Heart left ventricle (tissue), 16 donors: ENCODE data around the gene SPACA5. TPM values are rescaled to one million over a fixed set of nuclear protein-coding genes. Genes with fewer than 3 reads are reported as not detected.
"Not testable (repeated sequence)": the region's sequence is repeated elsewhere in the genome, so short reads cannot be mapped to it uniquely, and the experiment has no call there.

Source experiments
- ATAC-seq, 4 donors: fragments of 200-7000 bp; cut with Tn5 transposase; one replicate each; pipeline ENCODE4 v1.9.1; 2020 to 2022; ENCODE audit warnings: moderate library complexity in 4 of 4, mild to moderate bottlenecking in 3 of 4, moderate number of reproducible peaks in 1 of 4
- DNase-seq, 5 donors: peaks; one replicate each; pipeline ENCODE4 v3.0.0-alpha.2; 2020
- H3K27ac ChIP-seq, 12 donors: fragments of 200-600 bp; sonication (generic) in 4 of 12; one replicate each; pipeline versions ENCODE4 v1.5.0 to v1.8.0; 2016 to 2022; ENCODE audit warnings: mild to moderate bottlenecking in 2 of 12
- H3K27me3 ChIP-seq, 9 donors: fragments of 200-600 bp; sonication (generic) in 2 of 9; one replicate each; pipeline versions ENCODE4 v1.5.1 to v1.8.0; 2016 to 2022; ENCODE audit warnings: mild to moderate bottlenecking in 3 of 9
- H3K36me3 ChIP-seq, 9 donors: fragments of 200-600 bp; sonication (generic) in 2 of 9; one replicate each; pipeline versions ENCODE4 v1.5.0 to v1.8.0; 2018 to 2022; ENCODE audit warnings: mild to moderate bottlenecking in 2 of 9
- H3K4me1 ChIP-seq, 12 donors: fragments of 200-600 bp; sonication (generic) in 4 of 12; one replicate each; pipeline versions ENCODE4 v1.5.0 to v1.8.0; 2016 to 2022; ENCODE audit warnings: mild to moderate bottlenecking in 3 of 12
- H3K4me3 ChIP-seq, 12 donors: fragments of 200-600 bp; sonication (generic) in 4 of 12; one replicate each; pipeline versions ENCODE4 v1.5.0 to v1.8.0; 2017 to 2022; ENCODE audit warnings: mild to moderate bottlenecking in 9 of 12, moderate library complexity in 4 of 12
- H3K9me3 ChIP-seq, 12 donors: fragments of 200-600 bp; sonication (generic) in 4 of 12; one replicate each; pipeline versions ENCODE4 v1.5.0 to v1.8.0; 2016 to 2022; ENCODE audit warnings: mild to moderate bottlenecking in 1 of 12
- CTCF ChIP-seq, 12 donors: fragments of 200-600 bp; sonication (generic) in 4 of 12; IDR thresholded peaks; one replicate each; pipeline versions ENCODE4 v1.5.0 to v1.8.0; 2018 to 2022; ENCODE audit warnings: antibody characterized with exemption in 12 of 12, mild to moderate bottlenecking in 5 of 12
- POLR2A ChIP-seq, 2 donors: fragments of 450-650 bp; IDR thresholded peaks; one replicate each; pipeline ENCODE4 v1.6.1; 2017; ENCODE audit warnings: antibody characterized with exemption in 2 of 2, mild to moderate bottlenecking in 2 of 2, moderate library complexity in 2 of 2
- WGBS, 4 donors: extraction: QIAGEN DNeasy Blood & Tissue Kit in 2 of 4; methylation state at CpG; one replicate each; pipeline versions ENCODE4 v1.1.5 to v1.1.7; 2013 to 2018; 5-methylcytosine and 5-hydroxymethylcytosine counted together
- intact Hi-C, 10 donors: fragments of 100-400 bp; cut with DNase I; formaldehyde crosslinking; loops; one replicate each; pipeline versions ENCODE4 v1.11.1 to v1.14.2; 2022
- polyA plus RNA-seq, 2 donors: library from polyadenylated mRNA; stranded (reverse); fragments of 200-250 nt; gene quantifications; one replicate each; pipeline ENCODE4 v1.2.3, GENCODE V29; 2013
- total RNA-seq, 9 donors: library from RNA; depleted of rRNA in 2 of 9; stranded (reverse); fragments of >200 nt in 2 of 9; fragmentation: NEBNext Ultra II Directional in 3 of 9; extraction: Animal tissue kit (Norgen Biotek cat#: 25700) in 3 of 9; gene quantifications; one replicate each; pipeline versions ENCODE4 v1.1.0 to v1.2.4, GENCODE V29; 2016 to 2023
- donor health status: ischemic (EF 13 %, LVEDD 7.1; RV severe dilation, severe dysfunction).
- donor health status: healthy with polysubstance abuse.
- donor health status: DM: no; HTN: yes; CAD: no.
- donor health status: DM: no; HTN: no; CAD: no.
- donor health status: ischemic (EF 25% LVEDD 6.9; RV normal size, moderate dysfunction).
- donor health status: ischemic (EF 25% LVEDD 5.7; RV mildly dilated, moderate dysfunction).
- donor health status: healthy.
- donor health status: DM: yes; HTN: yes; CAD: no.
- donor health status: ischemic (EF 35%, LVEDD 5.7; RV mildly dilated, moderate dysfunction).
- donor health status: nonischemic (EF 11% LVEDD 7.7; RV severe dilation, severe dysfunction).
- donor health status: DM: yes; HTN: yes; CAD: no.
- donor health status: PGD.
- donor health status: ischemic (EF 29% LVEDD 5.4; RV normal size, mild dysfunction).
- donor health status: nonischemic (EF 23%, LVEDD 6.1; RV moderate dilation, normal function).

Gene SPACA5
- total and polyA plus RNA-seq, 11 donors = not detected

GRCh38 chrX:48028091-48028490, 21.3 kb downstream of the SPACA5 start:
- Histone ChIP-seq H3K4me3 (no peak overlapping the region), H3K4me1 (peaks cover 0 to 9% (median 1%) of the 10 kb centered on the region in 12 donors), H3K36me3 (no peaks in the 10 kb centered on the region), H3K27me3 (no peaks in the 10 kb centered on the region), H3K27ac (no peak overlapping the region), H3K9me3 (no peaks in the 10 kb centered on the region)
- WGBS, 4 donors = 91 to 96% (median 94%) methylated on average over 6 to 8 of the region's 8 CpGs
- ATAC-seq = no peak
- TF ChIP-seq CTCF (IDR thresholded peaks at IDR 0.05) (no peak), POLR2A (IDR thresholded peaks at IDR 0.05) (no peak)
- no peak for DNase-seq
- intact Hi-C loops = loop anchor here in 9 of 10 donors (5.0 to 10.0 kb wide), 10 partner anchors 171 to 833 kb away; partner anchors contain the start of genes ARAF (in 3 of the 9), ELK1 (in 3 of the 9), UXT (in 3 of the 9) and ZNF81 (in 3 of the 9)

- ATAC-seq = no peak
- WGBS, 4 donors = 76 to 93% (median 91%) methylated on average over 4 to 10 of the region's 10 CpGs
- Histone ChIP-seq H3K9me3 (peaks cover 0 to 3% (median 0%) of the 10 kb centered on the region in 12 donors), H3K4me3 (no peak overlapping the region), H3K27me3 (no peaks in the 10 kb centered on the region), H3K4me1 (peaks cover 0 to 7% (median 0%) of the 10 kb centered on the region in 12 donors), H3K36me3 (no peaks in the 10 kb centered on the region), H3K27ac (no peak overlapping the region)
- intact Hi-C loops = no loop called here
- no peak for DNase-seq
- TF ChIP-seq POLR2A (IDR thresholded peaks at IDR 0.05) (no peak), CTCF (IDR thresholded peaks at IDR 0.05) (no peak)
Measured at GRCh38 chrX:48030237-48030636, 23.4 kb downstream of the SPACA5 start.

- H3K27me3 ChIP-seq, ATAC-seq, H3K4me1 ChIP-seq, H3K4me3 ChIP-seq, H3K9me3 ChIP-seq, H3K36me3 ChIP-seq, intact Hi-C loops, H3K27ac ChIP-seq, DNase-seq: not testable (repeated sequence)
- 64 to 85% (median 78%) methylated on average over 9 to 10 of the region's 10 CpGs for WGBS, 4 donors
Measured at GRCh38 chrX:48030641-48031173, 23.9 kb downstream of the SPACA5 start.

- Histone ChIP-seq H3K27ac (no peak overlapping the region), H3K4me3 (no peak overlapping the region), H3K36me3 (no peaks in the 10 kb centered on the region), H3K4me1 (no peaks in the 10 kb centered on the region), H3K27me3 (no peaks in the 10 kb centered on the region), H3K9me3 (peaks cover 0 to 3% (median 0%) of the 10 kb centered on the region in 12 donors)
- WGBS, 4 donors = 43 to 59% (median 52%) methylated on average over 4 of the region's 4 CpGs
- intact Hi-C loops = no loop called here
- ATAC-seq = no peak
- DNase-seq = no peak
- TF ChIP-seq CTCF (IDR thresholded peaks at IDR 0.05) (no peak), POLR2A (IDR thresholded peaks at IDR 0.05) (no peak)
Measured at GRCh38 chrX:48035891-48036290, 29.1 kb downstream of the SPACA5 start.

- H3K27me3 ChIP-seq = peaks cover 0 to 7% (median 0%) of the 10 kb centered on the region in 9 donors
- no peaks in the 10 kb centered on the region for H3K9me3 ChIP-seq
- ATAC-seq = no peak
- TF ChIP-seq CTCF (IDR thresholded peaks at IDR 0.05) = no peak
- TF ChIP-seq POLR2A (IDR thresholded peaks at IDR 0.05) = no peak
- no peak overlapping the region for H3K4me3 ChIP-seq
- no peak for DNase-seq
- peaks cover 0 to 13% (median 0%) of the 10 kb centered on the region in 12 donors for H3K4me1 ChIP-seq
- WGBS, 4 donors = 56 to 72% (median 63%) methylated on average over 4 of the region's 4 CpGs
- H3K36me3 ChIP-seq = no peaks in the 10 kb centered on the region
- intact Hi-C loops = no loop called here
- no peak overlapping the region for H3K27ac ChIP-seq
Measured at GRCh38 chrX:48043056-48043455, 36.3 kb downstream of the SPACA5 start.
